Right ventricle myocardium inferior (tissue), 1 donor: ENCODE data around the gene AQP2. TPM values are rescaled to one million over a fixed set of nuclear protein-coding genes. Genes with fewer than 3 reads are reported as not detected.

Experiments
- ATAC-seq: fragments of 200-7000 bp; cut with Tn5 transposase; one replicate; pipeline ENCODE4 v1.9.1; 2020; ENCODE audit warnings: mild to moderate bottlenecking, moderate library complexity
- DNase-seq: peaks from one replicate; pipeline ENCODE4 v3.0.0; 2021; ENCODE audit errors: missing footprints
- intact Hi-C: fragments of 100-400 bp; cut with DNase I; formaldehyde crosslinking; loops from one replicate; pipeline ENCODE4 v1.11.0; 2022
- total RNA-seq: library from RNA; stranded (reverse); fragmentation: NEBNext Ultra II Directional; extraction: Animal tissue kit (Norgen Biotek cat#: 25700); gene quantifications from one replicate; pipeline ENCODE4 v1.2.1, GENCODE V29; 2021
- donor health status: DM: no; HTN: yes; CAD: no; lungs with severe emphysema.

AQP2 gene
- total RNA-seq, 1 donor from 2014 or later, result not detected

GRCh38 chr12:49934505-49934904 is 16.0 kb upstream of the AQP2 start:
- ATAC-seq, result no peak
- intact Hi-C loops, result no loop called here
- DNase-seq, result no peak

- ATAC-seq, result no peak
- no peak for DNase-seq
- intact Hi-C loops, result no loop called here
Observed at GRCh38 chr12:49936925-49937324, 13.6 kb upstream of the AQP2 start.

DNA sequence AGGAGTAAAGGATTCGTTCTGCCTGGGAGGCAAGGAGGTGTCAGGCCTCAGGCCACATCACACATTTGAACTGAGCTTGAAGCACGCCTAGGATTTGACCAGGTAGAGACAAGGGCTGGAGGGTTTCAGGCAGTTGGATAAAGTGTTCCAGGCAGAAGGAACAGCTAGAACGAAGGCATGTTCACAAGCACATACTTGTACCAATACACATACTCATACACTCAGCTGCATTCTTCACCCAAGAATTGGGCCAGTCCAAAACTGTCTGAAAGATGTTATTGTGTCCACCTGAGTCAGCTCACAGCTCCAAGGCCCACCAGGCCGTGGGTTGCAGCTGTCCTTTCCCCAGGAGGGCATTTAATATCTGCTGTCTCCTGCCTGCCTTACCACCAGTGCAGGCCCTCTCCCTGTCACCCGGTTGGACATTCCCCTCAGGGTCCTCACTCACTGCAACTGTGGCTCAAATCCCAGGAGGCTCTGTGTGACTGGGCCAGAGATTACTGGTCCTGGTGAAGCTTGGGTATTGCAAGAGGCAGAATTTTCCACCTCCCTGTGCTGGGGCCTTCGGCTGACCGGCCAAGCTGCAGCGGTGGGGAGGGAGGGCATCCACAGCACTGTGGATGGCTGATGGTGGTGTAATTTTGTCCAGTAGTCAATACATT is 12.8 kb upstream of the AQP2 start:
- DNase-seq (no peak), ATAC-seq (peak; percentile 40)
- intact Hi-C loops, result no loop called here

GRCh38 chr12:49939307-49939706 is 11.2 kb upstream of the AQP2 start:
- no peak for DNase-seq
- intact Hi-C loops, result no loop called here
- ATAC-seq, result no peak

- intact Hi-C loops, result no loop called here
- DNase-seq (no peak), ATAC-seq (no peak)
Observed at GRCh38 chr12:49939707-49940106, 10.8 kb upstream of the AQP2 start.

DNA sequence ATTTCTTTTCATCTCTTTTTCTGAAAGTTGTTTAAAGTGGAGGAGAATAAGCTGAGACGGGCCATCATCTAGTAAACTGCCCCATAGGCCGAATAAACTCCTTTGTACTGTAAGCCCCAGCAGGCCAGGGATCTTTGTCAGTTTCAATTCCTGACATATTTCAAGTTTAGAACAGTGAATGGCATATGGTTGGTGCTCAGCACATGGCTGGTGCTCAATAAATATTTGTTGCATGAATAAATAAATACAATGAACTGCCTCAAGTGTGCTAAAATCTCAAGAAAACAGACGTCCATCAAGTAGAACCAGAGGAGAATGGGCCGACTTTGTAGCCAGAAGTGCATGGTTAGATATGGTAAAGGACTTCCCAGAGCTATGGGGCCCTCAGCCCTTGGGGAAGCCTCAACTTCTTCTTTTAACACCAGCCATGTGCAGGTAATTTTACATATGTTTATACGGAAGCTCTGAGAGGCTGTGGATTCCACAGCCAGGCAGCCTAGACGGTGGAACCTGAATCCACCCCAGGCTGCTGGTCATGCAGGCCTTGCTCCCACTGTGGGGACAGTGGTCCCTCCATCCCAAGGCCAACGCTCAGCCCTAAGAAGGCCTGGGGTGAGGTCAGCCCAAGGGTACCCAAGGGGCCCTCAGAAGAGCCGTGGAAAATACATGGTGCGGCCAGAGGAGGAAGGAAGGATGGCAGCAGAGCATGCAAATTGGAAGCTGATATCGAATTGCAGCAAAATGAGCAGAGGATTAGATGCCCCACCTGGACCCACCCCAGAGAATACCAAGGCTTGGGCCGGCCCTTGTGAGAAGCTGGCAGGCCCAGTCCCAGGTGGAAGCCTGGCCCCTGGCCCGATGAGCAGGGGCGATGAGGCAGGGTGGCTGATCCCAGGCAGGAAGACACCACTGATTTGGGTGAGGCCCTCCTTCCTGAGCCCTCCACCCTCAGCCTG is 8.7 kb upstream of the AQP2 start:
- DNase-seq, result no peak
- no peak for ATAC-seq
- intact Hi-C loops, result no loop called here

DNA sequence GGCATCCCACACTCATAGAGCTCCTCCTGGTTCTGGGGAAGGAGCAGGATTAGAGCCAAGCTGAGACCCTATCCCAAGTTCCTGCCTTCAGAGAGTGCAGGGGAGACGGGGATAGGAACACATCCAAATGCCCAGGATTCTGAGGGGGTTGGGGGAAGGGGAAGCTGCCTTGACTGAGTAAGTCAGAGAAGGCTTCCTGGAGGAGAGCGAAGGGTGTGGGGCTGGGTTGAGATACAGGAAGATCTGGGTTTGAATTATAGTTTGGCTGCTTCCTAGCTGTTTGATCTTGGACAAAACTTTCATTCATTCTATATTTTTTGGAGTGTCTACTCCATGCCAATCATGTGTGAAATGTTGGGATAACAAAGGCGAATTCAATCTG is 8.0 kb upstream of the AQP2 start:
- intact Hi-C loops, result no loop called here
- ATAC-seq (no peak), DNase-seq (no peak)

GRCh38 chr12:49942921-49943624 is 7.5 kb upstream of the AQP2 start:
- DNase-seq (no peak), ATAC-seq (no peak)
- intact Hi-C loops, result no loop called here

DNA sequence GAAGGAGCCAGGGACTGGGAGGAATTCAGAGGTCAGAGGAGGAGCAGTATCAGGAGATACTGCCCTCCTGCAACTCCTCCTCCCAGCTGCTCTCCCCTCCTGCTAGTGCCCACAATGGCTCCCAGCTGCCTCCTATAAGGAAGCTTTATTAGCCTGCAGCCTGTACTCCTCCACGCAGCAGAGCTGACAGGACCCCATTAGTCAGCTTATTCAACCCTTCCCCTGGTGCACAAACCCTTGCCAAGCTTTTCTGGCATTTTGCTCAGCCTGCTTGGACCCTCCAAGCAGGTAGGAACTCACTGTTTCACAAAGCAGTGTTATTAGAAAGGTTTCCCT is 6.9 kb upstream of the AQP2 start:
- ATAC-seq (no peak), DNase-seq (no peak)
- intact Hi-C loops, result no loop called here

DNA sequence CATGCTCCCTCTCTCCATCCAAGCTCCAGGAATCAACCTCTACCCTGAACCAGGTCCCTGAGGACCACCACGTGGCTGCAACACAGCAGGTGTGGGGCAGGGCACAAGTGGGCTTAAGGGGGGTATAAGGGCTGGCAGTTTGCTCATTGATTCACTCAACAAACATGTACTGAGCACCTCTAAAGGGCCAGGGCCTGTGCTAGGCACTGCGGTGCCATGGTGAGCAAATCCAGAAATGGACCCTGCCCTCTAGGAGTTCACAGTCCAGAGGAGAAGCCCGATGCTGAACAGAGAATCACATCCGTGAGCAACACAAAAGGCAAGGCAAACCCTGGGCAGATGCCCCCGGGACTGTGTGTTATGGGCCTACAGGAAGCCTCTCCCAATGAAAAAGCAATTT is 6.5 kb upstream of the AQP2 start:
- ATAC-seq, result no peak
- intact Hi-C loops, result no loop called here
- DNase-seq, result no peak

DNA sequence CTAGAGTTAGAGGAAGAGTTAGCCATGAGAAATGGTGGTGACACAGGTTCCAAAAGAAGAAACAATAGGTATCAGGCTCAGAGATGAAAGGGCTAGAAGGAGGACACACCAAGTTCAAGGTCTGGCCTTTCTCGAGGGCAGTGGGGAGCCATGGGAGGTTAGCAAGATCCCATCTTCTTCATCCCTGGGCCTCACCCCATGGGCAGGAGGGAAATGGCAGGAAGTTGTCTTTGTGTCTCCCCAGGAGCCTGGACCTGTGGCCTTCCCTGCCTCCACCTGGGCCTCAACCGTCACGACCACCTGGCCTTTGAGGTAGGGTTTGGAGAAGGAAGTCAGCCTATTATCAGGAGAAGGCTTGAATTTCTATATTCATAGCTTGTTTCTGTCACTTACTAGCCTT is 5.8 kb upstream of the AQP2 start:
- intact Hi-C loops, result loop anchor here (1.0 kb wide), 1 partner anchor 77 kb away; no protein-coding TSS in a partner anchor
- DNase-seq, result no peak
- no peak for ATAC-seq

DNA sequence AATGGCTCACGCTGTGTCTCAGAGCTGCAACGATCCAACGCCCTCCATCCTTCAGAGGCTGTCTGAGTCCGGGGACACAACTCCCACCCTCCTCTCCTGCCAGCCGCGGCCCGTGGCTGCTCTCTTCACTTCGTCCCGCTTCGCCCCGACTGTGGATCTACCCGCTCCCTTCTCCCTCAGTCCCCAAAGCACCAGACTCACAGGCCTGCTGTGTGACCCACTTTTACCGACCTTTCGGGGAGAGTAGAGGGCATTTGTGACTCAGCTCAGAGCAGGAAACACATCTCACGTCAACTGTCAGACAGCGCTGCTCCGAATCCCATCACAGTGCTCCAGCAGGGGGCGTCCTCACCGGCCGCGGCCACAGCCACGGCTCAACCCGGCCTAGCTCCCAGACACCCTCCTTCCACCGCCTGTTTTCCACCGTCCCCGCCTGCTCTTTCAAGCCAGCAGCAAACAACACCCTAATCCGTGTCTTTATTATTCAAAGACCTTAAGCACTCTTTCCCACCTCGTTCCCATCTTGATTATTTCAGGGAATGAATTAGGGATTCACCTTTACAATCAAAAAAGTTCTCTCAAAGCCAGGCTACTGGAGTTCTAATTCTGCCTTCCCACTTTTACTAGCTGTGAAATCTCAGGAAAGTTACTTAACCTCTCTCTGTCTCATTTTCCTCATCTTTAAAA is 5.0 kb upstream of the AQP2 start:
- ATAC-seq (peak; percentile 96), DNase-seq (peak; percentile 88)
- intact Hi-C loops, result loop anchor here (1.0 kb wide), 1 partner anchor 78 kb away; no protein-coding TSS in a partner anchor

DNA sequence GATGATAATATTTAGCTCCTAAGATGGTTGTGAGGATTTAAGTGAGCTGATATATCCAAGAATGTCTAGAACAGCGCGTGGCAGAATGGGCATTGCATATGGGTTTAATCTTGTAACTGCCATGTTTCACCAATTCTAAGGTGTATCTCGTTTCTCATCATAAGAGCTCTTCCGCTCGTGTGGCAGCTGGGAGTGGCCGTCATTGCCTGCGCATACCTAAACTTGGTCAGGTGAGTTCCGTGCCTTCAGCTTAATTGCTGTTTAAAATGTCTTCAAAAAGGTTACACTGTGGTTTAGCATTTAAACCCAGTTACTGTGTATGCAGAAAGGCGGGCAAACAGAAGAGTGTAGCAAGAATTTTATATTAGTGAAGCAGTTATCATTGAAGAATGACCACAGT is 4.5 kb upstream of the AQP2 start:
- no peak for DNase-seq
- no peak for ATAC-seq
- intact Hi-C loops, result no loop called here

- intact Hi-C loops, result no loop called here
- no peak for ATAC-seq
- no peak for DNase-seq
Observed at GRCh38 chr12:49946497-49946896, 4.0 kb upstream of the AQP2 start.

GRCh38 chr12:49947593-49948226 is 2.8 kb upstream of the AQP2 start:
- intact Hi-C loops, result no loop called here
- no peak for DNase-seq
- no peak for ATAC-seq

DNA sequence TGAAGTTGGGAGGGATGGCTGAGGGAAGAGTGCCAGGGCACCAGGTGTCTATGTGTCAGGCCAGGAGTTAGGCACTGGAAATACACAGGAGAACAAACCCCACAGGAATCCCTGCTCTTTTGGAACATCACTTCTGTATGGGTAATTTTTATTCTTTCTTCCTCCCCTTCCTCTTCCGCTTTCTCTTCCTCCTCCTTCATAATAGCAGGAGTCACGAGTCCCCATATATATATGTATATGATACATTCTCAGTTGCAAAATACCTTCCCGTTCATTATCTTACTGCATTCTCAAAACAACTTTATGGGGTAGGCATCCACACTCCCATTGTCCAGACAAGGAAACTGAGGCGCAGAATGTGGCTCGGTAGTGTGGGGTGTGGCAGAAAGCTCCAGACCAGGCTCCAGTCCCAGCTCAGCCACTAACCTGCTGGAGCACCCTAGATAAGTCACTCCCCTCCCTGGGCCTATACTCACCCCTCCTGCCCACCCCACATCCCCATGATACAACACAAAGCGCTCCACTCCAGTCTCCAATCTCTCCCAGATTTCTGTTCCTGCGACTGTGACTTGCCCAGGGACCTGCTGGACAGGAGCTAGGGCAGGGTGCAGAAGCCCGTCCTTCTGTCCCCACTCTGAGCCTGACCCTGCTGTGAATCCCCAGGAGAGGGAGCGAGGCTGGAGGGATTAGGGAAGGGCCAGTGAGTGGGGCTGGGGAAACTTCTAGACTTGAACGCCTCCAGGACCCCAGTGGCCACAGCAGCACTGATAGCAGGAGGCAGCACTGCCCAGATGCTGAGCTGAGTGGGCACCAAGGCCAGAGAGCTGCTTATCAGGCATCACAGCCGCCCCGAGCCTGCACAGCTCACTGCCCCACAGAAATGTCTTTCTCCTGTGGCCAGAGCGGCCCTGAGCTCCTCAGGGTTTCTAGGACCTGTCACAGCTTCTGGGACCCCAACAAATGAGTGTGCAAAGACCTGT is 1.4 kb upstream of the AQP2 start:
- ATAC-seq (no peak), DNase-seq (no peak)
- intact Hi-C loops, result no loop called here

DNA sequence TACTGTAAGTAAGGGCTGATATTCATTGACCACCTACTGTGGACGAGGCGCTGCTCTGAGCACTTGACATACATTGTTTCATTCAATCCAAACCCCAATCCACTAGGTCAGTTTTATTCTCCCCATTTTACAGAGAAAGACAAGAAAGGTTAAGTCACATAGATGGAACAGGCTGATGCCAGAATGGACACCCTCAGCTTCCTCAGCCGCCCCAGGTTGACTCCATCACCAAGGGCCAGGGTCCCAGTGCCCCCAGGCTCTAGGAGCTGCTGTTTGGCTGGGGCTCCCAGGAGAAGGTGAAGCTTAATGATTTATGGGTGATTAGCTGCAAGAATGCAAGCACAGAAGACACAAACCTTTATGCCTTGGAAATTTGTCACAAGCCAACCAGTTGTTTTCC is 671 bp upstream of the AQP2 start:
- intact Hi-C loops, result no loop called here
- DNase-seq (no peak), ATAC-seq (no peak)
